GM12878 (cell line): ENCODE data around the gene ARMC8. TPM values are rescaled to one million over a fixed set of nuclear protein-coding genes. Genes with fewer than 3 reads are reported as not detected.

Experiments used
- BACH1 ChIP-seq: fragments of 450-650 bp; IDR thresholded peaks from 2 replicates; pipeline ENCODE4 v1.6.1; 2017; ENCODE audit warnings: mild to moderate bottlenecking, borderline replicate concordance
- BCL11A ChIP-seq: IDR thresholded peaks from 2 replicates; pipeline ENCODE4 v1.6.1; 2011; ENCODE audit warnings: low read depth, low read length
- CHD4 ChIP-seq: fragments of 200-600 bp; sonication (generic); IDR thresholded peaks from 2 replicates; pipeline ENCODE4 v1.6.1; 2016; ENCODE audit warnings: mild to moderate bottlenecking
- FOXM1 ChIP-seq: IDR thresholded peaks from 2 replicates; pipeline ENCODE4 v1.6.1; 2012; ENCODE audit warnings: low read depth, mild to moderate bottlenecking, inconsistent platforms, low read length, moderate library complexity
- IKZF2 ChIP-seq, 2 experiments: fragments of 450-650 bp; IDR thresholded peaks; 2 replicates each; pipeline ENCODE4 v1.6.1; 2017; ENCODE audit warnings: mild to moderate bottlenecking in 2 of 2, moderate library complexity in 2 of 2
- MEF2A ChIP-seq: IDR thresholded peaks from 2 replicates; pipeline ENCODE4 v1.6.1; 2011; ENCODE audit warnings: low read depth, mild to moderate bottlenecking, low read length, moderate library complexity; ENCODE audit not compliant: insufficient read depth
- MEF2B ChIP-seq: fragments of 450-650 bp; IDR thresholded peaks from 2 replicates; pipeline ENCODE4 v1.6.1; 2018; ENCODE audit warnings: mild to moderate bottlenecking, moderate library complexity; ENCODE audit not compliant: partially characterized antibody, poor library complexity, severe bottlenecking
- RBBP5 ChIP-seq: fragments of 200-600 bp; sonication (generic); conservative IDR thresholded peaks from 2 replicates; pipeline ENCODE4 v1.6.1; 2016
- SMAD5 ChIP-seq: IDR thresholded peaks from 2 replicates; pipeline ENCODE4 v1.6.1; 2016; ENCODE audit warnings: antibody characterized with exemption, low read depth
- SP1 ChIP-seq: IDR thresholded peaks from one replicate; pipeline ENCODE4 v1.6.1; 2011; ENCODE audit warnings: low read depth, low read length
- SPI1 ChIP-seq: IDR thresholded peaks from 2 replicates; pipeline ENCODE4 v1.6.1; 2011; ENCODE audit warnings: low read depth, mild to moderate bottlenecking, low read length, moderate library complexity, borderline replicate concordance; ENCODE audit not compliant: insufficient read depth
- STAT3 ChIP-seq: IDR thresholded peaks from 2 replicates; pipeline ENCODE4 v1.6.1; 2011; ENCODE audit warnings: low read depth, low read length, improper control_type of control experiment
- ZNF217 ChIP-seq: fragments of 450-650 bp; IDR thresholded peaks from 2 replicates; pipeline ENCODE4 v1.6.1; 2017; ENCODE audit warnings: antibody characterized with exemption, mild to moderate bottlenecking
- ZNF24 ChIP-seq: fragments of 450-650 bp; IDR thresholded peaks from 2 replicates; pipeline ENCODE4 v1.6.1; 2017; ENCODE audit warnings: antibody characterized with exemption, mild to moderate bottlenecking
- ZSCAN29 ChIP-seq: fragments of 450-650 bp; IDR thresholded peaks from 2 replicates; pipeline ENCODE4 v1.6.1; 2017; ENCODE audit warnings: mild to moderate bottlenecking, moderate library complexity
- polyA plus RNA-seq, 11 experiments: library from polyadenylated mRNA; depleted of rRNA in 4 of 11; unstranded in 6 of 11; stranded (reverse) in 5 of 11; fragments of >200 nt; fragmentation: Nextera tagmentation in 4 of 11; fragmentation: Illumina TruSeq in 1 of 11; extraction: Ambion mirVana in 4 of 11; extraction: Trizol in 1 of 11; gene quantifications; 1 replicate in 1 of 11; 2 replicates in 10 of 11; pipeline versions ENCODE4 v1.2.1 to v1.2.3, GENCODE V29; 2011 to 2016; ENCODE audit warnings: inconsistent platforms in 2 of 11, missing spikeins in 2 of 11, low read depth in 1 of 11
- total RNA-seq, 4 experiments: library from RNA; depleted of rRNA in 3 of 4; stranded (reverse); fragments of >200 nt in 3 of 4; fragmentation: Illumina TruSeq in 1 of 4; extraction: Trizol in 1 of 4; gene quantifications; 2 replicates each; pipeline versions ENCODE4 v1.2.1 to v1.2.3, GENCODE V29; 2013 to 2021
- TF ChIP-seq, protein P1 (sequence below): IDR thresholded peaks from 2 replicates; pipeline ENCODE4 v1.6.1; 2011; ENCODE audit warnings: mild to moderate bottlenecking, low read depth, low read length, moderate library complexity; ENCODE audit not compliant: insufficient replicate concordance
- TF ChIP-seq, protein P2 (sequence below): fragments of 450-650 bp; IDR thresholded peaks from 2 replicates; pipeline ENCODE4 v1.6.1; 2017; ENCODE audit warnings: mild to moderate bottlenecking
- TF ChIP-seq, protein P3 (sequence below): fragments of 450-650 bp; IDR thresholded peaks from 2 replicates; pipeline ENCODE4 v1.6.1; 2018; ENCODE audit warnings: borderline replicate concordance, mild to moderate bottlenecking; ENCODE audit not compliant: partially characterized antibody
- TF ChIP-seq, protein P4 (sequence below): IDR thresholded peaks from 2 replicates; pipeline ENCODE4 v1.6.1; 2011; ENCODE audit warnings: low read depth, low read length, improper control_type of control experiment, borderline replicate concordance
- TF ChIP-seq, protein P5 (sequence below): IDR thresholded peaks from 2 replicates; pipeline ENCODE4 v1.6.1; 2012; ENCODE audit warnings: mild to moderate bottlenecking, low read depth, low read length

ARMC8 gene
- total and polyA plus RNA-seq, 10 of the 15 experiments (the other 5 are each of a cell fraction or from before 2014, with no cell fraction given), result 29.8 to 93.4 (median 45.3) TPM

DNA sequence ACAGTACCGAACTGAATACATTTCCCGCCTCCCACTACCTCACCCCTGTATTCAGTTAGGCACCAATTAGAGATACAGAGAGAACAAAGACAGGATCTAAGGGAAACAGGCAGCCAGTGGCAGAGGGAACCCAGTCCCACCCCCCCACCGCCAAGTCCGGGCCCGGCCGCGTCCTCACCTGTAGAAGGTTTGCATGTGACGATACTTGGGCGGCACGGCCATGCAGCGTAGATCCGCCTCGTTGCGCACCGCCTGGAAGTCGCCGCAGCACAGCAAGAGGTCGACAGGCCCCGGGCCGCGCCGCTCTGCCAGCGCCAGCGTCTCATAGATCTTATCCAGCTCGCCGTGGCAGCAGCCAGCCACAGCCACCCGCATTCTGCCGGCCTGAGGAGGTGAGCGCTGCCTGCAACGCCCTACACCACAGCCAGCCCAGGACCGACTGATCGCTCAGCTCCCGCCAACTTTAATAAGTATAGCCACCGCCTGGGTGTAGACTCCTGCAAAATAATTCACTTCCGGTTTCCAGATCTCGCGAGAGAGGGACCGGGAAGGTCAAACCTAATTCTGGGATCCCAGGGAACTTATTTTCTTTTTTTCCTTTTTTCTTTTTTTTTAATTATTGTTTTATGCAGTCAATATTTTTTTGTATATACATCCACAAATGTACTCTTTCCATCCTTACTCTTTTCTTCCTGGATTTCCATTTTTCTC lies 12.5 kb upstream of the ARMC8 start, which contains the start of gene DBR1 (continued):
- TF ChIP-seq ZNF24 (no peak), IKZF2 (IDR thresholded peaks at IDR 0.05) (peak; percentile 21 to 41; a peak in 2 of 4 replicates), SP1 (no peak), STAT3 (no peak), BCL11A (no peak), CHD4 (no peak), BACH1 (peak; percentile 46; the same call in 1 of the 2 replicates), MEF2A (no peak), RBBP5 (no peak), SPI1 (peak; percentile 58; the same call in 1 of the 2 replicates), ZNF217 (no peak), FOXM1 (no peak), SMAD5 (peak; percentile 59; the same call in 1 of the 2 replicates), MEF2B (no peak), ZSCAN29 (peak; percentile 85; the same call in 1 of the 2 replicates)
- TF ChIP-seq, protein P1, sequence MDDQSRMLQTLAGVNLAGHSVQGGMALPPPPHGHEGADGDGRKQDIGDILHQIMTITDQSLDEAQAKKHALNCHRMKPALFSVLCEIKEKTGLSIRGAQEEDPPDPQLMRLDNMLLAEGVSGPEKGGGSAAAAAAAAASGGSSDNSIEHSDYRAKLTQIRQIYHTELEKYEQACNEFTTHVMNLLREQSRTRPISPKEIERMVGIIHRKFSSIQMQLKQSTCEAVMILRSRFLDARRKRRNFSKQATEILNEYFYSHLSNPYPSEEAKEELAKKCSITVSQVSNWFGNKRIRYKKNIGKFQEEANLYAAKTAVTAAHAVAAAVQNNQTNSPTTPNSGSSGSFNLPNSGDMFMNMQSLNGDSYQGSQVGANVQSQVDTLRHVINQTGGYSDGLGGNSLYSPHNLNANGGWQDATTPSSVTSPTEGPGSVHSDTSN, result no peak
- TF ChIP-seq, protein P2, sequence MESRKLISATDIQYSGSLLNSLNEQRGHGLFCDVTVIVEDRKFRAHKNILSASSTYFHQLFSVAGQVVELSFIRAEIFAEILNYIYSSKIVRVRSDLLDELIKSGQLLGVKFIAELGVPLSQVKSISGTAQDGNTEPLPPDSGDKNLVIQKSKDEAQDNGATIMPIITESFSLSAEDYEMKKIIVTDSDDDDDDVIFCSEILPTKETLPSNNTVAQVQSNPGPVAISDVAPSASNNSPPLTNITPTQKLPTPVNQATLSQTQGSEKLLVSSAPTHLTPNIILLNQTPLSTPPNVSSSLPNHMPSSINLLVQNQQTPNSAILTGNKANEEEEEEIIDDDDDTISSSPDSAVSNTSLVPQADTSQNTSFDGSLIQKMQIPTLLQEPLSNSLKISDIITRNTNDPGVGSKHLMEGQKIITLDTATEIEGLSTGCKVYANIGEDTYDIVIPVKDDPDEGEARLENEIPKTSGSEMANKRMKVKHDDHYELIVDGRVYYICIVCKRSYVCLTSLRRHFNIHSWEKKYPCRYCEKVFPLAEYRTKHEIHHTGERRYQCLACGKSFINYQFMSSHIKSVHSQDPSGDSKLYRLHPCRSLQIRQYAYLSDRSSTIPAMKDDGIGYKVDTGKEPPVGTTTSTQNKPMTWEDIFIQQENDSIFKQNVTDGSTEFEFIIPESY, result no peak
- TF ChIP-seq, protein P3, sequence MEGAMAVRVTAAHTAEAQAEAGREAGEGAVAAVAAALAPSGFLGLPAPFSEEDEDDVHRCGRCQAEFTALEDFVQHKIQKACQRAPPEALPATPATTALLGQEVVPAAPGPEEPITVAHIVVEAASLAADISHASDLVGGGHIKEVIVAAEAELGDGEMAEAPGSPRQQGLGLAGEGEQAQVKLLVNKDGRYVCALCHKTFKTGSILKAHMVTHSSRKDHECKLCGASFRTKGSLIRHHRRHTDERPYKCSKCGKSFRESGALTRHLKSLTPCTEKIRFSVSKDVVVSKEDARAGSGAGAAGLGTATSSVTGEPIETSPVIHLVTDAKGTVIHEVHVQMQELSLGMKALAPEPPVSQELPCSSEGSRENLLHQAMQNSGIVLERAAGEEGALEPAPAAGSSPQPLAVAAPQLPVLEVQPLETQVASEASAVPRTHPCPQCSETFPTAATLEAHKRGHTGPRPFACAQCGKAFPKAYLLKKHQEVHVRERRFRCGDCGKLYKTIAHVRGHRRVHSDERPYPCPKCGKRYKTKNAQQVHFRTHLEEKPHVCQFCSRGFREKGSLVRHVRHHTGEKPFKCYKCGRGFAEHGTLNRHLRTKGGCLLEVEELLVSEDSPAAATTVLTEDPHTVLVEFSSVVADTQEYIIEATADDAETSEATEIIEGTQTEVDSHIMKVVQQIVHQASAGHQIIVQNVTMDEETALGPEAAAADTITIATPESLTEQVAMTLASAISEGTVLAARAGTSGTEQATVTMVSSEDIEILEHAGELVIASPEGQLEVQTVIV, result peak; percentile 42
- TF ChIP-seq, protein P4, sequence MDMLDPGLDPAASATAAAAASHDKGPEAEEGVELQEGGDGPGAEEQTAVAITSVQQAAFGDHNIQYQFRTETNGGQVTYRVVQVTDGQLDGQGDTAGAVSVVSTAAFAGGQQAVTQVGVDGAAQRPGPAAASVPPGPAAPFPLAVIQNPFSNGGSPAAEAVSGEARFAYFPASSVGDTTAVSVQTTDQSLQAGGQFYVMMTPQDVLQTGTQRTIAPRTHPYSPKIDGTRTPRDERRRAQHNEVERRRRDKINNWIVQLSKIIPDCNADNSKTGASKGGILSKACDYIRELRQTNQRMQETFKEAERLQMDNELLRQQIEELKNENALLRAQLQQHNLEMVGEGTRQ, result no peak
- TF ChIP-seq, protein P5, sequence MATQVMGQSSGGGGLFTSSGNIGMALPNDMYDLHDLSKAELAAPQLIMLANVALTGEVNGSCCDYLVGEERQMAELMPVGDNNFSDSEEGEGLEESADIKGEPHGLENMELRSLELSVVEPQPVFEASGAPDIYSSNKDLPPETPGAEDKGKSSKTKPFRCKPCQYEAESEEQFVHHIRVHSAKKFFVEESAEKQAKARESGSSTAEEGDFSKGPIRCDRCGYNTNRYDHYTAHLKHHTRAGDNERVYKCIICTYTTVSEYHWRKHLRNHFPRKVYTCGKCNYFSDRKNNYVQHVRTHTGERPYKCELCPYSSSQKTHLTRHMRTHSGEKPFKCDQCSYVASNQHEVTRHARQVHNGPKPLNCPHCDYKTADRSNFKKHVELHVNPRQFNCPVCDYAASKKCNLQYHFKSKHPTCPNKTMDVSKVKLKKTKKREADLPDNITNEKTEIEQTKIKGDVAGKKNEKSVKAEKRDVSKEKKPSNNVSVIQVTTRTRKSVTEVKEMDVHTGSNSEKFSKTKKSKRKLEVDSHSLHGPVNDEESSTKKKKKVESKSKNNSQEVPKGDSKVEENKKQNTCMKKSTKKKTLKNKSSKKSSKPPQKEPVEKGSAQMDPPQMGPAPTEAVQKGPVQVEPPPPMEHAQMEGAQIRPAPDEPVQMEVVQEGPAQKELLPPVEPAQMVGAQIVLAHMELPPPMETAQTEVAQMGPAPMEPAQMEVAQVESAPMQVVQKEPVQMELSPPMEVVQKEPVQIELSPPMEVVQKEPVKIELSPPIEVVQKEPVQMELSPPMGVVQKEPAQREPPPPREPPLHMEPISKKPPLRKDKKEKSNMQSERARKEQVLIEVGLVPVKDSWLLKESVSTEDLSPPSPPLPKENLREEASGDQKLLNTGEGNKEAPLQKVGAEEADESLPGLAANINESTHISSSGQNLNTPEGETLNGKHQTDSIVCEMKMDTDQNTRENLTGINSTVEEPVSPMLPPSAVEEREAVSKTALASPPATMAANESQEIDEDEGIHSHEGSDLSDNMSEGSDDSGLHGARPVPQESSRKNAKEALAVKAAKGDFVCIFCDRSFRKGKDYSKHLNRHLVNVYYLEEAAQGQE, result no peak
